HEK293 (cell line): Measurements from ENCODE around the gene RASGRF2.

ENCODE experiments used
- CTCF ChIA-PET: fragments of 350-600 bp; formaldehyde crosslinking; extraction: SDS; loops from one replicate; lab custom pipeline; 2021; ENCODE audit warnings: antibody characterized with exemption; lab: Yijun Ruan, JAX
- POLR2A ChIA-PET: fragments of 300-600 bp; formaldehyde crosslinking; extraction: SDS; loops from one replicate; lab custom pipeline; 2020; ENCODE audit warnings: antibody characterized with exemption, inconsistent platforms; lab: Yijun Ruan, JAX
- H3K27ac ChIP-seq: fragments of 200-500 bp; sonication (Bioruptor generic); 2 replicates; pipeline ENCODE4 v1.5.1; 2014; ENCODE audit warnings: low read depth, low read length, control low read depth, inconsistent platforms; ENCODE audit errors: extremely low read depth
- H3K36me3 ChIP-seq, 2 experiments: fragments of 200-500 bp in 1 of 2; sonication (Bioruptor generic) in 1 of 2; 1 replicate in 1 of 2; 2 replicates in 1 of 2; pipeline ENCODE4 v1.5.1; 2014 to 2017; ENCODE audit warnings: inconsistent platforms in 2 of 2, low read length in 2 of 2; ENCODE audit not compliant: control insufficient read depth in 2 of 2, insufficient read depth in 1 of 2
- H3K4me1 ChIP-seq: fragments of 200-500 bp; sonication (Bioruptor generic); 2 replicates; pipeline ENCODE4 v1.5.1; 2014; ENCODE audit warnings: mild to moderate bottlenecking, low read length, inconsistent platforms; ENCODE audit not compliant: control insufficient read depth, insufficient read depth
- H3K4me3 ChIP-seq: 2 replicates; pipeline ENCODE4 v1.5.1; 2011; ENCODE audit warnings: low read depth, mild to moderate bottlenecking, control low read depth, low read length, moderate library complexity
- H3K9me3 ChIP-seq: fragments of 200-500 bp; sonication (Bioruptor generic); 2 replicates; pipeline ENCODE4 v1.5.1; 2014; ENCODE audit warnings: low read depth, low read length, inconsistent platforms; ENCODE audit not compliant: control insufficient read depth, insufficient read depth
- GFI1B ChIP-seq: fragments of 450-650 bp; formaldehyde crosslinking; IDR thresholded peaks from 2 replicates; pipeline ENCODE4 v1.5.1; 2016; ENCODE audit warnings: missing biosample characterization, missing genetic modification characterization
- HOXA7 ChIP-seq: sonication (generic); formaldehyde crosslinking; IDR thresholded peaks from 2 replicates; pipeline ENCODE4 v1.8.1; 2022; ENCODE audit warnings: missing genetic modification reagents, borderline replicate concordance
- MEIS1 ChIP-seq: sonication (generic); formaldehyde crosslinking; IDR thresholded peaks from 2 replicates; pipeline ENCODE4 v1.8.1; 2022; ENCODE audit warnings: missing genetic modification reagents, mild to moderate bottlenecking, borderline replicate concordance
- MYNN ChIP-seq: fragments of 450-650 bp; formaldehyde crosslinking; IDR thresholded peaks from 2 replicates; pipeline ENCODE4 v1.5.1; 2016; ENCODE audit warnings: missing biosample characterization, missing genetic modification characterization, borderline replicate concordance
- MZF1 ChIP-seq: fragments of 450-650 bp; formaldehyde crosslinking; IDR thresholded peaks from 2 replicates; pipeline ENCODE4 v1.5.1; 2017; ENCODE audit warnings: missing biosample characterization, missing genetic modification characterization, borderline replicate concordance
- OSR2 ChIP-seq: fragments of 450-650 bp; formaldehyde crosslinking; IDR thresholded peaks from 2 replicates; pipeline ENCODE4 v1.5.1; 2016; ENCODE audit warnings: missing biosample characterization, missing genetic modification characterization
- PRDM2 ChIP-seq: fragments of 450-650 bp; formaldehyde crosslinking; IDR thresholded peaks from 2 replicates; pipeline ENCODE4 v1.5.1; 2016; ENCODE audit warnings: missing biosample characterization, missing genetic modification characterization, borderline replicate concordance
- REPIN1 ChIP-seq: fragments of 450-650 bp; formaldehyde crosslinking; IDR thresholded peaks from 2 replicates; pipeline ENCODE4 v1.5.1; 2017; ENCODE audit warnings: missing biosample characterization, missing genetic modification characterization, low read depth
- SCRT2 ChIP-seq: fragments of 450-650 bp; formaldehyde crosslinking; IDR thresholded peaks from 2 replicates; pipeline ENCODE4 v1.5.1; 2016; ENCODE audit warnings: missing biosample characterization, missing genetic modification characterization
- SP7 ChIP-seq: fragments of 450-650 bp; formaldehyde crosslinking; IDR thresholded peaks from 2 replicates; pipeline ENCODE4 v1.5.1; 2016; ENCODE audit warnings: missing biosample characterization, missing genetic modification characterization
- TRIM28 ChIP-seq: IDR thresholded peaks from 2 replicates; pipeline ENCODE4 v1.6.1; 2011; ENCODE audit warnings: low read length, control low read depth, borderline replicate concordance
- YY1 ChIP-seq: fragments of 450-650 bp; formaldehyde crosslinking; IDR thresholded peaks from 2 replicates; pipeline ENCODE4 v1.5.1; 2018; ENCODE audit warnings: missing biosample characterization, missing genetic modification characterization
- ZBTB1 ChIP-seq: fragments of 450-650 bp; formaldehyde crosslinking; IDR thresholded peaks from 2 replicates; pipeline ENCODE4 v1.5.1; 2016; ENCODE audit warnings: missing biosample characterization, missing genetic modification characterization
- ZBTB17 ChIP-seq: fragments of 450-650 bp; formaldehyde crosslinking; IDR thresholded peaks from 2 replicates; pipeline ENCODE4 v1.5.1; 2016; ENCODE audit warnings: missing biosample characterization, missing genetic modification characterization
- ZNF16 ChIP-seq: fragments of 450-650 bp; formaldehyde crosslinking; IDR thresholded peaks from 2 replicates; pipeline ENCODE4 v1.5.1; 2016; ENCODE audit warnings: low read depth, missing biosample characterization, missing genetic modification characterization
- ZNF211 ChIP-seq: fragments of 450-650 bp; formaldehyde crosslinking; IDR thresholded peaks from 2 replicates; pipeline ENCODE4 v1.5.1; 2016; ENCODE audit warnings: low read depth, missing biosample characterization, missing genetic modification characterization
- ZNF248 ChIP-seq: fragments of 450-650 bp; formaldehyde crosslinking; IDR thresholded peaks from 2 replicates; pipeline ENCODE4 v1.5.1; 2017; ENCODE audit warnings: missing biosample characterization, missing genetic modification characterization
- ZNF26 ChIP-seq: fragments of 450-650 bp; formaldehyde crosslinking; IDR thresholded peaks from 2 replicates; pipeline ENCODE4 v1.5.1; 2016; ENCODE audit warnings: missing biosample characterization, missing genetic modification characterization
- ZNF37A ChIP-seq: fragments of 450-650 bp; IDR thresholded peaks from 2 replicates; pipeline ENCODE4 v1.5.1; 2018; ENCODE audit warnings: missing biosample characterization, missing genetic modification characterization
- ZNF416 ChIP-seq: fragments of 450-650 bp; formaldehyde crosslinking; IDR thresholded peaks from 2 replicates; pipeline ENCODE4 v1.5.1; 2016; ENCODE audit warnings: missing biosample characterization, missing genetic modification characterization
- ZNF473 ChIP-seq: fragments of 450-650 bp; formaldehyde crosslinking; IDR thresholded peaks from 2 replicates; pipeline ENCODE4 v1.5.1; 2017; ENCODE audit warnings: missing biosample characterization, missing genetic modification characterization
- ZNF555 ChIP-seq: fragments of 450-650 bp; formaldehyde crosslinking; conservative IDR thresholded peaks from 2 replicates; pipeline ENCODE4 v1.5.1; 2017; ENCODE audit warnings: missing biosample characterization, mild to moderate bottlenecking, missing genetic modification characterization, inconsistent platforms
- ZNF558 ChIP-seq: fragments of 450-650 bp; formaldehyde crosslinking; IDR thresholded peaks from 2 replicates; pipeline ENCODE4 v1.5.1; 2016; ENCODE audit warnings: missing biosample characterization, missing genetic modification characterization
- ZNF585B ChIP-seq: fragments of 450-650 bp; formaldehyde crosslinking; IDR thresholded peaks from 2 replicates; pipeline ENCODE4 v1.5.1; 2016; ENCODE audit warnings: missing biosample characterization, missing genetic modification characterization
- ZNF654 ChIP-seq: fragments of 450-650 bp; formaldehyde crosslinking; IDR thresholded peaks from 2 replicates; pipeline ENCODE4 v1.5.1; 2016; ENCODE audit warnings: low read depth, missing biosample characterization, missing genetic modification characterization
- ZNF658 ChIP-seq: fragments of 450-650 bp; formaldehyde crosslinking; IDR thresholded peaks from 2 replicates; pipeline ENCODE4; 2016; ENCODE audit warnings: missing biosample characterization, missing genetic modification characterization
- ZNF677 ChIP-seq: fragments of 450-650 bp; IDR thresholded peaks from 2 replicates; pipeline ENCODE4 v1.5.0; 2018; ENCODE audit warnings: missing biosample characterization, mild to moderate bottlenecking, missing genetic modification characterization, moderate library complexity
- ZNF704 ChIP-seq: fragments of 450-650 bp; formaldehyde crosslinking; IDR thresholded peaks from 2 replicates; pipeline ENCODE4 v1.5.1; 2016; ENCODE audit warnings: missing biosample characterization, missing genetic modification characterization
- ZNF792 ChIP-seq: fragments of 450-650 bp; formaldehyde crosslinking; IDR thresholded peaks from 2 replicates; pipeline ENCODE4 v1.5.1; 2016; ENCODE audit warnings: missing biosample characterization, missing genetic modification characterization

RASGRF2 gene

GRCh38 chr5:81022688-81023084 lies 62.5 kb downstream of the RASGRF2 start:
- TF ChIP-seq ZBTB1 (tag by site-specific recombination) (no peak), ZNF16 (tag by site-specific recombination) (no peak), SCRT2 (tag by site-specific recombination) (no peak), PRDM2 (tag by site-specific recombination) (no peak), REPIN1 (tag by site-specific recombination) (no peak), ZNF473 (tag by site-specific recombination) (no peak), ZNF585B (no peak), ZNF555 (tag by site-specific recombination) (no peak), ZBTB17 (tag by site-specific recombination) (no peak), OSR2 (tag by site-specific recombination) (no peak), MYNN (tag by site-specific recombination) (no peak), ZNF704 (no peak), ZNF248 (tag by site-specific recombination) (no peak), ZNF677 (tag by site-specific recombination) (no peak), YY1 (tag by site-specific recombination) (no peak), ZNF658 (tag by site-specific recombination) (no peak)
- peaks cover 12% of the 10 kb centered on the region; the same call in 1 of the 2 replicates for H3K4me1 ChIP-seq
- H3K4me3 ChIP-seq = no peak overlapping the region
- no peaks in the 10 kb centered on the region for H3K9me3 ChIP-seq
- H3K27ac ChIP-seq = no peak overlapping the region
- no peaks in the 10 kb centered on the region for H3K36me3 ChIP-seq
- CTCF ChIA-PET = interaction anchor here (0.7 kb wide), 1 partner anchor 747 kb away, joined by 3 read pairs; no protein-coding TSS in a partner anchor
- POLR2A ChIA-PET = no interaction called here

GRCh38 chr5:81023261-81023970 lies 63.3 kb downstream of the RASGRF2 start:
- POLR2A ChIA-PET = no interaction called here
- TF ChIP-seq ZNF416 (tag by site-specific recombination) = no peak
- TF ChIP-seq ZNF37A (tag by site-specific recombination) = no peak
- no peak for TF ChIP-seq HOXA7
- TF ChIP-seq MEIS1 (CRISPR knock-in tag) = no peak
- no peak for TF ChIP-seq MZF1 (tag by site-specific recombination)
- no peak for TF ChIP-seq ZNF558 (tag by site-specific recombination)
- no peak for TF ChIP-seq ZNF792 (tag by site-specific recombination)
- no peak for TF ChIP-seq ZNF654 (tag by site-specific recombination)
- no peak for TF ChIP-seq TRIM28
- no peak for TF ChIP-seq GFI1B
- TF ChIP-seq ZNF26 (tag by site-specific recombination) = no peak
- no peak for TF ChIP-seq ZNF211 (tag by site-specific recombination)
- no peak for TF ChIP-seq SP7
- Histone ChIP-seq H3K4me3 (no peak overlapping the region), H3K36me3 (no peaks in the 10 kb centered on the region), H3K9me3 (no peaks in the 10 kb centered on the region), H3K27ac (no peak overlapping the region), H3K4me1 (peaks cover 12% of the 10 kb centered on the region; the same call in 1 of the 2 replicates)
- CTCF ChIA-PET = interaction anchor here (0.7 kb wide), 1 partner anchor 123 kb away, joined by 3 read pairs; no protein-coding TSS in a partner anchor
